Fibroblast of lung (primary cell): Measurements from ENCODE around the gene PPL. TPM values are rescaled to one million over a fixed set of nuclear protein-coding genes. Genes with fewer than 3 reads are reported as not detected.

Experiments used
- DNase-seq, 2 donors: peaks; one replicate each; pipeline versions ENCODE4 v3.0.0 to v3.0.0-alpha.2; 2010; ENCODE audit warnings: low read depth in 2 of 2
- H2AFZ ChIP-seq: 2 replicates; pipeline ENCODE4 v1.5.1; 2012; ENCODE audit warnings: low read length, control low read depth, inconsistent platforms
- H3K27ac ChIP-seq: 2 replicates; pipeline ENCODE4 v1.5.1; 2011; ENCODE audit warnings: low read length, control low read depth; ENCODE audit not compliant: insufficient read depth
- H3K27me3 ChIP-seq: 2 replicates; pipeline ENCODE4 v1.5.1; 2011; ENCODE audit warnings: mild to moderate bottlenecking, low read length; ENCODE audit not compliant: control insufficient read depth, insufficient read depth
- H3K36me3 ChIP-seq: 2 replicates; pipeline ENCODE4 v1.5.1; 2011; ENCODE audit warnings: low read length; ENCODE audit not compliant: control insufficient read depth, insufficient read depth
- H3K4me1 ChIP-seq: 2 replicates; pipeline ENCODE4 v1.5.1; 2011; ENCODE audit warnings: low read length; ENCODE audit not compliant: control insufficient read depth, insufficient read depth; ENCODE audit errors: extremely low read depth
- H3K4me2 ChIP-seq: 2 replicates; pipeline ENCODE4 v1.5.1; 2011; ENCODE audit warnings: low read length, control low read depth; ENCODE audit not compliant: insufficient read depth; ENCODE audit errors: extremely low read depth
- H3K4me3 ChIP-seq, 4 experiments: fragments of 200-600 bp in 1 of 4; sonication (generic) in 1 of 4; replicated peaks in 1 of 4; 2 replicates each; pipeline ENCODE4 v1.5.1; 2011 to 2016; ENCODE audit warnings: low read length in 4 of 4, low read depth in 3 of 4, mild to moderate bottlenecking in 3 of 4, control low read depth in 2 of 4, inconsistent platforms in 1 of 4, mixed read lengths in 1 of 4; ENCODE audit not compliant: insufficient read depth in 1 of 4; ENCODE audit errors: control extremely low read depth in 1 of 4
- H3K79me2 ChIP-seq: 2 replicates; pipeline ENCODE4 v1.5.1; 2012; ENCODE audit warnings: mild to moderate bottlenecking, low read length, inconsistent platforms; ENCODE audit not compliant: control insufficient read depth, insufficient read depth
- H3K9ac ChIP-seq: 2 replicates; pipeline ENCODE4 v1.5.1; 2011; ENCODE audit warnings: mild to moderate bottlenecking, low read length, control low read depth; ENCODE audit not compliant: insufficient read depth
- H3K9me3 ChIP-seq: 2 replicates; pipeline ENCODE4 v1.5.1; 2012; ENCODE audit warnings: low read depth, low read length; ENCODE audit not compliant: control insufficient read depth, insufficient read depth
- H4K20me1 ChIP-seq: 2 replicates; pipeline ENCODE4 v1.5.1; 2011; ENCODE audit warnings: low read length; ENCODE audit not compliant: control insufficient read depth, insufficient read depth; ENCODE audit errors: extremely low read depth
- EZH2 ChIP-seq: IDR thresholded peaks from 2 replicates; pipeline ENCODE4 v1.5.1; 2012; ENCODE audit warnings: low read length, control low read depth, mild to moderate bottlenecking; ENCODE audit errors: missing control alignments
- polyA plus RNA-seq, 2 donors: library from polyadenylated mRNA; depleted of rRNA in 1 of 2; stranded (reverse) in 1 of 2; unstranded in 1 of 2; fragments of >200 nt; gene quantifications; 2 replicates each; pipeline ENCODE4 v1.2.1, GENCODE V29; 2011 to 2012; ENCODE audit warnings: missing spikeins in 1 of 2
- total RNA-seq: library from RNA; depleted of rRNA; stranded (reverse); fragments of >200 nt; gene quantifications from 2 replicates; pipeline ENCODE4 v1.2.1, GENCODE V29; 2014
- TF ChIP-seq, protein P1 (sequence below), 2 donors: IDR thresholded peaks in 1 of 2; conservative IDR thresholded peaks in 1 of 2; 1 replicate in 1 of 2; 2 replicates in 1 of 2; pipeline ENCODE4 v1.5.1; 2011 to 2012; ENCODE audit warnings: low read length in 2 of 2, control low read depth in 1 of 2, inconsistent platforms in 1 of 2, low read depth in 1 of 2, mild to moderate bottlenecking in 1 of 2

The PPL gene
- total and polyA plus RNA-seq, 2 donors (not counting 1 experiment from before 2014, with no cell fraction given), result 5.0 to 50.5 TPM

DNA sequence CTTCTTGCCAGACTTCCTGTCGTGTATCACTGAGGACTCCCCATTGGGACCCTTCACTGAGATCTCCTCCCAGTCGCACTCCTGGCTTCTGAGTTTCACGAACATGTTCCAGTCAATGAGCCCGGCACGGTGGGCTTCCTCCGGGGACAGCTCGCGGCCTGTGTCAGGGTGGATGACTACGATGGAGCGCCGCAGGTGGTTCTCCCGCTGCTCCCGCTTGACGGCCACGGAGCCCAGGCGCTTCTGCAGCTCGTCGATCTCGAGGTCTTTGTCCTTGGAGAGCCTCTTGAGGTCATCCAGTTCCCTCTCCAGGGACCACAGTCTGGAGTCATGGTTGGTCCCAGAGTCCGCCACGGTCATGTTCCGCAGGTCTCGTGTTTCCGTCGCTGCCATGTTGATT, 53.4 kb downstream of the PPL start:
- H3K9me3 ChIP-seq, result no peaks in the 10 kb centered on the region
- DNase-seq, result no peak
- H3K4me3 ChIP-seq, result no peak overlapping the region
- TF ChIP-seq, protein P1, sequence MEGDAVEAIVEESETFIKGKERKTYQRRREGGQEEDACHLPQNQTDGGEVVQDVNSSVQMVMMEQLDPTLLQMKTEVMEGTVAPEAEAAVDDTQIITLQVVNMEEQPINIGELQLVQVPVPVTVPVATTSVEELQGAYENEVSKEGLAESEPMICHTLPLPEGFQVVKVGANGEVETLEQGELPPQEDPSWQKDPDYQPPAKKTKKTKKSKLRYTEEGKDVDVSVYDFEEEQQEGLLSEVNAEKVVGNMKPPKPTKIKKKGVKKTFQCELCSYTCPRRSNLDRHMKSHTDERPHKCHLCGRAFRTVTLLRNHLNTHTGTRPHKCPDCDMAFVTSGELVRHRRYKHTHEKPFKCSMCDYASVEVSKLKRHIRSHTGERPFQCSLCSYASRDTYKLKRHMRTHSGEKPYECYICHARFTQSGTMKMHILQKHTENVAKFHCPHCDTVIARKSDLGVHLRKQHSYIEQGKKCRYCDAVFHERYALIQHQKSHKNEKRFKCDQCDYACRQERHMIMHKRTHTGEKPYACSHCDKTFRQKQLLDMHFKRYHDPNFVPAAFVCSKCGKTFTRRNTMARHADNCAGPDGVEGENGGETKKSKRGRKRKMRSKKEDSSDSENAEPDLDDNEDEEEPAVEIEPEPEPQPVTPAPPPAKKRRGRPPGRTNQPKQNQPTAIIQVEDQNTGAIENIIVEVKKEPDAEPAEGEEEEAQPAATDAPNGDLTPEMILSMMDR (conservative IDR thresholded peaks at IDR 0.05 in 1 of 2, IDR thresholded peaks at IDR 0.05 in 1 of 2; ENCODE audit: low read depth in 1 of 2, low read length in 2 of 2), result no peak
- TF ChIP-seq EZH2, result no peak
- H3K27ac ChIP-seq, result no peak overlapping the region
- peaks cover 40% of the 10 kb centered on the region for H3K36me3 ChIP-seq
- H4K20me1 ChIP-seq, result no peaks in the 10 kb centered on the region
- H3K27me3 ChIP-seq, result no peaks in the 10 kb centered on the region
- no peak overlapping the region for H3K4me2 ChIP-seq
- no peak overlapping the region for H3K9ac ChIP-seq
- H3K79me2 ChIP-seq, result no peaks in the 10 kb centered on the region
- no peak overlapping the region for H2AFZ ChIP-seq
- peaks cover 4% of the 10 kb centered on the region for H3K4me1 ChIP-seq

DNA sequence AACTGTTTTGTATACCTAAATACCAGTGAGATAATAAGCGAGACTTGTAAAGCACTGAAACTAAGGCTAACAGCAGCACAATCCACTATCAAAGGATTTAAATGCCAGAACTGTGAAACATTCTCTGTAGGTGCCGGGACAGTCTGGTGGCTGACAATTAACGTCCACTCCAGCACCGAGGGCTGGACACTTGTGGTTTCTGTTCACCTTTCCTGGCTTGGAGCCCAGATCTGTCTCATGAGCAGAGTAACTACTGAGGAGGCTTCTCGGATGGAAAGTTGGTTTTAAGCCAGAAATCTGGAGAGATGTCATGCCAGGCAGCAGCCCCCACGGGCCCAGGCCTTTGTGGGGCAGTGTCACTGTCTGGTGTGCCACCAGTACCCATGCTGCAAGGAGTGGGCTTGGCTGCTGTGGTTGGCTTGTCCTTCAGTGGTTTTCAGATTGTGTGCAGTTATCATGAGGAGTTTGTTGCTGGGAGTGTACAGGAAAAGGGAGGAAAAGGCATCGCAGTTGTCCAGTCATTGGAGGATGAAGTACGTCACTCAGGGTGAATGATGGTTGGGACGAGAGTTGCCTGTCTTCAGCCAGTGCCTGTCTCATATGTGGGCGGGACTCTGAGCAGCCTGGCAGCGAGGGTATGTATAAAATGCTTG, 54.2 kb downstream of the PPL start:
- H3K9ac ChIP-seq, result no peak overlapping the region
- no peak overlapping the region for H3K4me3 ChIP-seq
- H4K20me1 ChIP-seq, result no peaks in the 10 kb centered on the region
- no peak for TF ChIP-seq EZH2
- TF ChIP-seq, protein P1 (conservative IDR thresholded peaks at IDR 0.05 in 1 of 2, IDR thresholded peaks at IDR 0.05 in 1 of 2; ENCODE audit: low read depth in 1 of 2, low read length in 2 of 2), result no peak
- H3K9me3 ChIP-seq, result no peaks in the 10 kb centered on the region
- H3K4me2 ChIP-seq, result no peak overlapping the region
- H3K27me3 ChIP-seq, result no peaks in the 10 kb centered on the region
- peaks cover 45% of the 10 kb centered on the region for H3K36me3 ChIP-seq
- no peak overlapping the region for H3K27ac ChIP-seq
- DNase-seq, result peak; percentile 26 to 89
- H2AFZ ChIP-seq, result no peak overlapping the region
- peaks cover 4% of the 10 kb centered on the region for H3K4me1 ChIP-seq
- no peaks in the 10 kb centered on the region for H3K79me2 ChIP-seq

DNA sequence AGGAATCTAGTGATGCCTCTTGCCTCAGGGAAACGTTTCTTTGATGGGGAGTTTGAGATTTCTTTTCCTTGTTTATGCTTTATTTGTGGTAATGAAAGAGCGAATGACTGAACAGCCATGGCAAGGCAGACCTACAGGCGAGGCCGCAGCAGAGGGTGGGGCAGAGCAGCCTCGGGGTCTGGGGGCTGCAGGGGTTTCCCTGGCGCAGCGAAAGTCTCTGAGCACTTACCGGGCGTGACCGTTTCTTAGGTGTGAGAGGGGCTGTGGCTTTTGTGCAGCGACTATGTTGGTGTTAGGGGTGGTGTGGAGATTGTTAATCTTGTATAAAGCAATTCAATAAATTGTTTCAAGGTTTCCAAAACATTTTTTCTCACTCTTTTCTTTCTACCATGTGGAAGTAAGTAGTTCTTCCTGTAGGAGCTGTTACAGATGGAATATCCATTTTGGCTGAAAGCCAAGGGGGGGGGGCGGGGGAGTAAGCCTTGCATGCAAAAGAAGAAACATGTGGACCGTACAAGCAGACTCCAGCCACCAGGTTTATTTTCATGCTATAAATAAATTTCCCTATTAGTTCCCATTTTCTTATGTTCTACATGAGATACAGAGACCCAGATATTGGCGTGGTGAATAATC, 54.8 kb downstream of the PPL start:
- DNase-seq, result peak in 1 of 2 donors; percentile 56
- Histone ChIP-seq H3K9me3 (no peaks in the 10 kb centered on the region), H3K9ac (no peak overlapping the region), H3K27me3 (no peaks in the 10 kb centered on the region), H2AFZ (no peak overlapping the region), H3K4me3 (no peak overlapping the region), H3K4me2 (no peak overlapping the region), H3K27ac (no peak overlapping the region), H3K36me3 (peaks cover 48% of the 10 kb centered on the region), H4K20me1 (no peaks in the 10 kb centered on the region), H3K4me1 (peaks cover 4% of the 10 kb centered on the region), H3K79me2 (no peaks in the 10 kb centered on the region)
- TF ChIP-seq EZH2, result no peak
- TF ChIP-seq, protein P1 (conservative IDR thresholded peaks at IDR 0.05 in 1 of 2, IDR thresholded peaks at IDR 0.05 in 1 of 2; ENCODE audit: low read depth in 1 of 2, low read length in 2 of 2), result no peak
